GM12878 (cell line): ENCODE results near the gene UBR2. TPM values are rescaled to one million over a fixed set of nuclear protein-coding genes. Genes with fewer than 3 reads are reported as not detected.

Experiments
- HDGF ChIP-seq: fragments of 450-650 bp; IDR thresholded peaks from 2 replicates; pipeline ENCODE4 v1.6.1; 2016; ENCODE audit warnings: antibody characterized with exemption
- SRF ChIP-seq, 2 experiments: IDR thresholded peaks; 2 replicates each; pipeline ENCODE4 v1.6.1; 2011; ENCODE audit warnings: low read depth in 2 of 2, low read length in 2 of 2, mild to moderate bottlenecking in 1 of 2, moderate library complexity in 1 of 2
- TAF1 ChIP-seq: IDR thresholded peaks from 2 replicates; pipeline ENCODE4 v1.6.1; 2011; ENCODE audit warnings: mild to moderate bottlenecking, low read depth, low read length, borderline replicate concordance
- WRNIP1 ChIP-seq: IDR thresholded peaks from 2 replicates; pipeline ENCODE4 v1.6.1; 2011; ENCODE audit warnings: low read depth, low read length, improper control_type of control experiment, borderline replicate concordance
- polyA plus RNA-seq, 11 experiments: library from polyadenylated mRNA; depleted of rRNA in 4 of 11; unstranded in 6 of 11; stranded (reverse) in 5 of 11; fragments of >200 nt; fragmentation: Nextera tagmentation in 4 of 11; fragmentation: Illumina TruSeq in 1 of 11; extraction: Ambion mirVana in 4 of 11; extraction: Trizol in 1 of 11; gene quantifications; 1 replicate in 1 of 11; 2 replicates in 10 of 11; pipeline versions ENCODE4 v1.2.1 to v1.2.3, GENCODE V29; 2011 to 2016; ENCODE audit warnings: inconsistent platforms in 2 of 11, missing spikeins in 2 of 11, low read depth in 1 of 11
- total RNA-seq, 4 experiments: library from RNA; depleted of rRNA in 3 of 4; stranded (reverse); fragments of >200 nt in 3 of 4; fragmentation: Illumina TruSeq in 1 of 4; extraction: Trizol in 1 of 4; gene quantifications; 2 replicates each; pipeline versions ENCODE4 v1.2.1 to v1.2.3, GENCODE V29; 2013 to 2021
- TF ChIP-seq, protein P1 (sequence below): IDR thresholded peaks from 2 replicates; pipeline ENCODE4 v1.6.1; 2012; ENCODE audit warnings: improper control_type of control experiment, low read depth, low read length; ENCODE audit not compliant: insufficient replicate concordance
- TF ChIP-seq, protein P2 (sequence below): fragments of 450-650 bp; IDR thresholded peaks from 2 replicates; pipeline ENCODE4 v1.6.1; 2018; ENCODE audit warnings: mild to moderate bottlenecking, low read depth, moderate library complexity; ENCODE audit not compliant: partially characterized antibody
- TF ChIP-seq, protein P3 (sequence below): fragments of 150-350 bp; IDR thresholded peaks from 2 replicates; pipeline ENCODE4 v1.6.1; 2014; ENCODE audit warnings: mild to moderate bottlenecking, low read depth, low read length

Gene UBR2
- total and polyA plus RNA-seq, 10 of the 15 experiments (the other 5 are each of a cell fraction or from before 2014, with no cell fraction given): 2.3 to 18.4 (median 9.6) TPM

DNA sequence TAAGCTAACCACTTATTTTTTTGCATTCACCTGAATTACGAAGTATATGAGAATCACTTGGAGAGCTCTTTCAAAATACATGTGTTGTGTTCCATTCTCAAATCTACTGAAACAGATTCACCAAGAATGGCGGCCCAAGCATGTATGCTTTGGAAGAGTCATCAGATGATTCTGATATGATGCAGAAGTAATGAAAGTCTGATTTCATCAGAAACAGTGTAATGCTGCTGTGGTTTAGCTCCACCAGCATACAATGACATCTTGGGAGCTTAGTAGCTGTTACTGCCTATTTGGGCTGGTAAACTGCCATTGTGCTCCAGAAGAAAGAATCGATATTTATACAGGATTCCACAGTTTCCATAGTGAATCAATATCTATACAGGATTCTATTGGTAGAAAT, 52.9 kb downstream of the UBR2 start (continued):
- TF ChIP-seq, protein P1, sequence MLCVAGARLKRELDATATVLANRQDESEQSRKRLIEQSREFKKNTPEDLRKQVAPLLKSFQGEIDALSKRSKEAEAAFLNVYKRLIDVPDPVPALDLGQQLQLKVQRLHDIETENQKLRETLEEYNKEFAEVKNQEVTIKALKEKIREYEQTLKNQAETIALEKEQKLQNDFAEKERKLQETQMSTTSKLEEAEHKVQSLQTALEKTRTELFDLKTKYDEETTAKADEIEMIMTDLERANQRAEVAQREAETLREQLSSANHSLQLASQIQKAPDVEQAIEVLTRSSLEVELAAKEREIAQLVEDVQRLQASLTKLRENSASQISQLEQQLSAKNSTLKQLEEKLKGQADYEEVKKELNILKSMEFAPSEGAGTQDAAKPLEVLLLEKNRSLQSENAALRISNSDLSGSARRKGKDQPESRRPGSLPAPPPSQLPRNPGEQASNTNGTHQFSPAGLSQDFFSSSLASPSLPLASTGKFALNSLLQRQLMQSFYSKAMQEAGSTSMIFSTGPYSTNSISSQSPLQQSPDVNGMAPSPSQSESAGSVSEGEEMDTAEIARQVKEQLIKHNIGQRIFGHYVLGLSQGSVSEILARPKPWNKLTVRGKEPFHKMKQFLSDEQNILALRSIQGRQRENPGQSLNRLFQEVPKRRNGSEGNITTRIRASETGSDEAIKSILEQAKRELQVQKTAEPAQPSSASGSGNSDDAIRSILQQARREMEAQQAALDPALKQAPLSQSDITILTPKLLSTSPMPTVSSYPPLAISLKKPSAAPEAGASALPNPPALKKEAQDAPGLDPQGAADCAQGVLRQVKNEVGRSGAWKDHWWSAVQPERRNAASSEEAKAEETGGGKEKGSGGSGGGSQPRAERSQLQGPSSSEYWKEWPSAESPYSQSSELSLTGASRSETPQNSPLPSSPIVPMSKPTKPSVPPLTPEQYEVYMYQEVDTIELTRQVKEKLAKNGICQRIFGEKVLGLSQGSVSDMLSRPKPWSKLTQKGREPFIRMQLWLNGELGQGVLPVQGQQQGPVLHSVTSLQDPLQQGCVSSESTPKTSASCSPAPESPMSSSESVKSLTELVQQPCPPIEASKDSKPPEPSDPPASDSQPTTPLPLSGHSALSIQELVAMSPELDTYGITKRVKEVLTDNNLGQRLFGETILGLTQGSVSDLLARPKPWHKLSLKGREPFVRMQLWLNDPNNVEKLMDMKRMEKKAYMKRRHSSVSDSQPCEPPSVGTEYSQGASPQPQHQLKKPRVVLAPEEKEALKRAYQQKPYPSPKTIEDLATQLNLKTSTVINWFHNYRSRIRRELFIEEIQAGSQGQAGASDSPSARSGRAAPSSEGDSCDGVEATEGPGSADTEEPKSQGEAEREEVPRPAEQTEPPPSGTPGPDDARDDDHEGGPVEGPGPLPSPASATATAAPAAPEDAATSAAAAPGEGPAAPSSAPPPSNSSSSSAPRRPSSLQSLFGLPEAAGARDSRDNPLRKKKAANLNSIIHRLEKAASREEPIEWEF: no peak
- TF ChIP-seq HDGF (no peak), WRNIP1 (no peak), SRF (IDR thresholded peaks at IDR 0.05; ENCODE audit: low read depth in 2 of 2, low read length in 2 of 2) (no peak), TAF1 (no peak)
- TF ChIP-seq, protein P2, sequence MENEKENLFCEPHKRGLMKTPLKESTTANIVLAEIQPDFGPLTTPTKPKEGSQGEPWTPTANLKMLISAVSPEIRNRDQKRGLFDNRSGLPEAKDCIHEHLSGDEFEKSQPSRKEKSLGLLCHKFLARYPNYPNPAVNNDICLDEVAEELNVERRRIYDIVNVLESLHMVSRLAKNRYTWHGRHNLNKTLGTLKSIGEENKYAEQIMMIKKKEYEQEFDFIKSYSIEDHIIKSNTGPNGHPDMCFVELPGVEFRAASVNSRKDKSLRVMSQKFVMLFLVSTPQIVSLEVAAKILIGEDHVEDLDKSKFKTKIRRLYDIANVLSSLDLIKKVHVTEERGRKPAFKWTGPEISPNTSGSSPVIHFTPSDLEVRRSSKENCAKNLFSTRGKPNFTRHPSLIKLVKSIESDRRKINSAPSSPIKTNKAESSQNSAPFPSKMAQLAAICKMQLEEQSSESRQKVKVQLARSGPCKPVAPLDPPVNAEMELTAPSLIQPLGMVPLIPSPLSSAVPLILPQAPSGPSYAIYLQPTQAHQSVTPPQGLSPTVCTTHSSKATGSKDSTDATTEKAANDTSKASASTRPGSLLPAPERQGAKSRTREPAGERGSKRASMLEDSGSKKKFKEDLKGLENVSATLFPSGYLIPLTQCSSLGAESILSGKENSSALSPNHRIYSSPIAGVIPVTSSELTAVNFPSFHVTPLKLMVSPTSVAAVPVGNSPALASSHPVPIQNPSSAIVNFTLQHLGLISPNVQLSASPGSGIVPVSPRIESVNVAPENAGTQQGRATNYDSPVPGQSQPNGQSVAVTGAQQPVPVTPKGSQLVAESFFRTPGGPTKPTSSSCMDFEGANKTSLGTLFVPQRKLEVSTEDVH: no peak
- TF ChIP-seq, protein P3, sequence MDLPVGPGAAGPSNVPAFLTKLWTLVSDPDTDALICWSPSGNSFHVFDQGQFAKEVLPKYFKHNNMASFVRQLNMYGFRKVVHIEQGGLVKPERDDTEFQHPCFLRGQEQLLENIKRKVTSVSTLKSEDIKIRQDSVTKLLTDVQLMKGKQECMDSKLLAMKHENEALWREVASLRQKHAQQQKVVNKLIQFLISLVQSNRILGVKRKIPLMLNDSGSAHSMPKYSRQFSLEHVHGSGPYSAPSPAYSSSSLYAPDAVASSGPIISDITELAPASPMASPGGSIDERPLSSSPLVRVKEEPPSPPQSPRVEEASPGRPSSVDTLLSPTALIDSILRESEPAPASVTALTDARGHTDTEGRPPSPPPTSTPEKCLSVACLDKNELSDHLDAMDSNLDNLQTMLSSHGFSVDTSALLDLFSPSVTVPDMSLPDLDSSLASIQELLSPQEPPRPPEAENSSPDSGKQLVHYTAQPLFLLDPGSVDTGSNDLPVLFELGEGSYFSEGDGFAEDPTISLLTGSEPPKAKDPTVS: no peak
